HG03460 (cell line): Measurements from ENCODE around the gene LIPA.
"Not testable (repeated sequence)": the region's sequence is repeated elsewhere in the genome, so short reads cannot be mapped to it uniquely, and the experiment has no call there.

ENCODE experiments used
- ATAC-seq: cut with Tn5 transposase; IDR thresholded peaks from one replicate; pipeline ENCODE4 v1.9.1; 2021; ENCODE audit not compliant: unreplicated experiment

The LIPA gene

GRCh38 chr10:89271532-89271931 lies 20.0 kb upstream of the LIPA start:
- no peak for ATAC-seq

GRCh38 chr10:89270153-89270483 lies 18.5 kb upstream of the LIPA start:
- ATAC-seq = no peak

- no peak for ATAC-seq
These were observed 18.0 kb upstream of the LIPA start for GRCh38 chr10:89269433-89270152.

- no peak for ATAC-seq
These were observed 15.3 kb upstream of the LIPA start for GRCh38 chr10:89266721-89267453.

- ATAC-seq = no peak
These were observed 12.0 kb upstream of the LIPA start for GRCh38 chr10:89263531-89263930.

- ATAC-seq = no peak
These were observed 11.5 kb upstream of the LIPA start for GRCh38 chr10:89263091-89263490.

- ATAC-seq = no peak
These were observed 10.8 kb upstream of the LIPA start for GRCh38 chr10:89262086-89263051.

- no peak for ATAC-seq
These were observed 7.3 kb upstream of the LIPA start for GRCh38 chr10:89258881-89259280.

- no peak for ATAC-seq
These were observed 6.0 kb upstream of the LIPA start for GRCh38 chr10:89257581-89257980.

GRCh38 chr10:89256962-89257361 lies 5.4 kb upstream of the LIPA start:
- ATAC-seq = no peak

- ATAC-seq = no peak
These were observed 4.8 kb upstream of the LIPA start for GRCh38 chr10:89256340-89256739.

GRCh38 chr10:89255793-89256192 lies 4.2 kb upstream of the LIPA start:
- ATAC-seq = no peak

GRCh38 chr10:89255091-89255579 lies 3.6 kb upstream of the LIPA start:
- ATAC-seq = not testable (repeated sequence)

- ATAC-seq = no peak
These were observed 630 bp upstream of the LIPA start for GRCh38 chr10:89252225-89252585.

- ATAC-seq = no peak
These were observed 638 bp downstream of the LIPA start for GRCh38 chr10:89250865-89251408.

- ATAC-seq = no peak
These were observed 2.6 kb downstream of the LIPA start for GRCh38 chr10:89248990-89249389.

- ATAC-seq = not testable (repeated sequence)
These were observed 4.0 kb downstream of the LIPA start for GRCh38 chr10:89247623-89248022.

GRCh38 chr10:89245802-89246201 lies 5.8 kb downstream of the LIPA start:
- no peak for ATAC-seq

- no peak for ATAC-seq
These were observed 8.6 kb downstream of the LIPA start for GRCh38 chr10:89242840-89243568.

- no peak for ATAC-seq
These were observed 9.3 kb downstream of the LIPA start for GRCh38 chr10:89242345-89242684.
